Measurements from ENCODE around the gene C6. TPM values are rescaled to one million over a fixed set of nuclear protein-coding genes. Genes with fewer than 3 reads are reported as not detected.
A peak's percentile ranks its signal among the peaks of the same experiment; 100 is the strongest.

The C6 gene
- total RNA-seq (2014; rRNA removed; shearing (Covaris generic)), result not detected in 2 replicates
- not detected in 2 replicates for total RNA-seq (2022)
- percentile 2 among the genes with signal in this experiment for Bru-seq, nascent RNA
- BruChase-seq, experiment 1, labeled RNA remaining after a 6-hour chase, result percentile 2 among the genes with signal in this experiment
- percentile 1 among the genes with signal in this experiment for BruChase-seq, experiment 2, labeled RNA remaining after a 2-hour chase
- long read RNA-seq, result 0 reads

- CTCF ChIA-PET (ENCODE audit: unreplicated experiment), result no interaction called here
- no peak within 1 kb of the TSS for H3K27ac ChIP-seq (ENCODE audit: low read depth, low read length, poor library complexity, severe bottlenecking)
- H3K4me1 ChIP-seq (ENCODE audit: insufficient read depth, low read length, poor library complexity, severe bottlenecking), result no peaks in the 10 kb centered on the region
- H3K4me3 ChIP-seq (ENCODE audit: low read depth, low read length, poor library complexity, severe bottlenecking), result no peak within 1 kb of the TSS
- intact Hi-C loops (cut with micrococcal nuclease; ENCODE audit: unreplicated experiment), result no loop called here
- H3K9me2 ChIP-seq (ENCODE audit: insufficient read depth, low read length), result no peaks in the 10 kb centered on the region
- TF ChIP-seq CTCF (conservative IDR thresholded peaks at IDR 0.05; ENCODE audit: low read length) (no peak), EZH2phosphoT487 (IDR thresholded peaks at IDR 0.05; ENCODE audit: borderline replicate concordance, low read depth, low read length) (no peak)
- H3K4me2 ChIP-seq (ENCODE audit: low read length), result no peak within 1 kb of the TSS
- no peak for DNase-seq (ENCODE audit: low spot score)
- no peaks in the 10 kb centered on the region for H3K36me3 ChIP-seq (ENCODE audit: insufficient read depth, low read length)
- POLR2A ChIA-PET, result interaction anchor here (1.7 to 2.0 kb wide), 2 partner anchors 9 to 18 kb away, joined by 4 to 7 read pairs; no protein-coding TSS in a partner anchor
- no peaks in the 10 kb centered on the region for H4K20me1 ChIP-seq (ENCODE audit: insufficient read depth, low read length)
- no peaks in the 10 kb centered on the region for H3K9me3 ChIP-seq (ENCODE audit: low read length)
- no peak within 1 kb of the TSS for H2AFZ ChIP-seq (ENCODE audit: low read length)
- no peaks in the 10 kb centered on the region for H3K79me2 ChIP-seq (ENCODE audit: insufficient read depth, low read depth, low read length)
- BruUV-seq (replicated peaks), result no TSS peak
Observed at GRCh38 chr5:41213340-41213739, at the start of gene C6. TSS of gene C6 (minus strand) at chr5:41213532. CDS start at chr5:41203230, 10,302 bp downstream.

GRCh38 chr5:41256400-41256799 lies 43.1 kb upstream of the C6 start:
- no peaks in the 10 kb centered on the region for H3K79me2 ChIP-seq (ENCODE audit: insufficient read depth, low read depth, low read length)
- H3K9me2 ChIP-seq (ENCODE audit: insufficient read depth, low read length), result no peaks in the 10 kb centered on the region
- no TSS peak for BruUV-seq (replicated peaks)
- no peaks in the 10 kb centered on the region for H3K36me3 ChIP-seq (ENCODE audit: insufficient read depth, low read length)
- no peak overlapping the region for H3K4me3 ChIP-seq (ENCODE audit: low read depth, low read length, poor library complexity, severe bottlenecking)
- DNase-seq (ENCODE audit: low spot score), result no peak
- intact Hi-C loops (cut with micrococcal nuclease; ENCODE audit: unreplicated experiment), result no loop called here
- no peaks in the 10 kb centered on the region for H3K4me1 ChIP-seq (ENCODE audit: insufficient read depth, low read length, poor library complexity, severe bottlenecking)
- no peak overlapping the region for H3K4me2 ChIP-seq (ENCODE audit: low read length)
- TF ChIP-seq EZH2phosphoT487 (IDR thresholded peaks at IDR 0.05; ENCODE audit: borderline replicate concordance, low read depth, low read length) (no peak), CTCF (conservative IDR thresholded peaks at IDR 0.05; ENCODE audit: low read length) (no peak)
- H4K20me1 ChIP-seq (ENCODE audit: insufficient read depth, low read length), result no peaks in the 10 kb centered on the region
- POLR2A ChIA-PET, result interaction anchor here (1.5 kb wide), 1 partner anchor 28 kb away, joined by 3 read pairs; no protein-coding TSS in a partner anchor
- CTCF ChIA-PET (ENCODE audit: unreplicated experiment), result no interaction called here
- no peaks in the 10 kb centered on the region for H3K9me3 ChIP-seq (ENCODE audit: low read length)
- H3K27ac ChIP-seq (ENCODE audit: low read depth, low read length, poor library complexity, severe bottlenecking), result no peak overlapping the region
- H2AFZ ChIP-seq (ENCODE audit: low read length), result no peak overlapping the region

GRCh38 chr5:41253109-41253508 lies 39.8 kb upstream of the C6 start:
- Histone ChIP-seq H3K4me3 (ENCODE audit: low read depth, low read length, poor library complexity, severe bottlenecking) (no peak overlapping the region), H3K27ac (ENCODE audit: low read depth, low read length, poor library complexity, severe bottlenecking) (no peak overlapping the region), H3K4me1 (ENCODE audit: insufficient read depth, low read length, poor library complexity, severe bottlenecking) (no peaks in the 10 kb centered on the region), H2AFZ (ENCODE audit: low read length) (no peak overlapping the region), H3K9me2 (ENCODE audit: insufficient read depth, low read length) (no peaks in the 10 kb centered on the region), H3K4me2 (ENCODE audit: low read length) (no peak overlapping the region), H4K20me1 (ENCODE audit: insufficient read depth, low read length) (no peaks in the 10 kb centered on the region), H3K36me3 (ENCODE audit: insufficient read depth, low read length) (no peaks in the 10 kb centered on the region), H3K9me3 (ENCODE audit: low read length) (no peaks in the 10 kb centered on the region), H3K79me2 (ENCODE audit: insufficient read depth, low read depth, low read length) (no peaks in the 10 kb centered on the region)
- no peak for TF ChIP-seq EZH2phosphoT487 (IDR thresholded peaks at IDR 0.05; ENCODE audit: borderline replicate concordance, low read depth, low read length)
- TF ChIP-seq CTCF (conservative IDR thresholded peaks at IDR 0.05; ENCODE audit: low read length), result no peak
- no TSS peak for BruUV-seq (replicated peaks)
- intact Hi-C loops (cut with micrococcal nuclease; ENCODE audit: unreplicated experiment), result no loop called here
- ChIA-PET CTCF (ENCODE audit: unreplicated experiment) (no interaction called here), POLR2A (interaction anchor here (0.7 kb wide), 1 partner anchor 74 kb away, joined by 3 read pairs; no protein-coding TSS in a partner anchor)
- DNase-seq (ENCODE audit: low spot score), result no peak
